Prostate gland (tissue), 2 donors: ENCODE data around the gene ITPRID2. TPM values are rescaled to one million over a fixed set of nuclear protein-coding genes. Genes with fewer than 3 reads are reported as not detected.

Experiments used
- DNase-seq: peaks from one replicate; pipeline ENCODE4 v3.0.0-alpha.2; 2019; ENCODE audit warnings: low spot score
- H3K27ac ChIP-seq, 2 donors: fragments of 200-600 bp; sonication (generic); 2 replicates each; pipeline ENCODE4 v1.5.1; 2017 to 2019
- H3K27me3 ChIP-seq: fragments of 200-600 bp; sonication (generic); replicated peaks from 2 replicates; pipeline ENCODE4 v1.5.1; 2019; ENCODE audit not compliant: insufficient read depth
- H3K36me3 ChIP-seq, 2 donors: fragments of 200-600 bp; sonication (generic); 1 replicate in 1 of 2; 2 replicates in 1 of 2; pipeline versions ENCODE4 v1.5.1 to v1.8.1; 2017 to 2019
- H3K4me1 ChIP-seq: fragments of 200-600 bp; sonication (generic); replicated peaks from 2 replicates; pipeline ENCODE4 v1.5.1; 2019
- H3K4me3 ChIP-seq, 2 donors: fragments of 200-600 bp; sonication (generic); 2 replicates each; pipeline ENCODE4 v1.5.1; 2017 to 2019
- H3K9me3 ChIP-seq: fragments of 200-600 bp; sonication (generic); 2 replicates; pipeline ENCODE4 v1.5.1; 2017
- POLR2A ChIP-seq: fragments of 450-650 bp; IDR thresholded peaks from one replicate; pipeline ENCODE4 v1.6.1; 2016; ENCODE audit warnings: antibody characterized with exemption, mild to moderate bottlenecking
- POLR2AphosphoS5 ChIP-seq: sonication (generic); formaldehyde crosslinking; IDR thresholded peaks from one replicate; pipeline ENCODE4 v1.6.1; 2017; ENCODE audit warnings: antibody characterized with exemption
- WGBS: methylation state at CpG from one replicate; pipeline ENCODE4 v1.1.5; 2018; 5-methylcytosine and 5-hydroxymethylcytosine counted together
- intact Hi-C: fragments of 100-400 bp; cut with DNase I; formaldehyde crosslinking; loops from one replicate; pipeline ENCODE4 v1.14.2; 2022
- total RNA-seq, 2 donors: library from RNA; depleted of rRNA; stranded (reverse); fragments of >200 nt; gene quantifications; one replicate each; pipeline ENCODE4 v1.1.0, GENCODE V29; 2016
- TF ChIP-seq, protein P1 (sequence below), 4 experiments: fragments of 200-600 bp in 2 of 4; fragments of 450-650 bp in 2 of 4; sonication (generic) in 2 of 4; IDR thresholded peaks; 1 replicate in 3 of 4; 2 replicates in 1 of 4; pipeline ENCODE4 v1.5.1; 2016 to 2019; ENCODE audit warnings: antibody characterized with exemption in 4 of 4, mild to moderate bottlenecking in 2 of 4, moderate library complexity in 2 of 4

Gene ITPRID2
- total RNA-seq, 2 donors from 2014 or later, result 78.9 to 159 TPM

DNA sequence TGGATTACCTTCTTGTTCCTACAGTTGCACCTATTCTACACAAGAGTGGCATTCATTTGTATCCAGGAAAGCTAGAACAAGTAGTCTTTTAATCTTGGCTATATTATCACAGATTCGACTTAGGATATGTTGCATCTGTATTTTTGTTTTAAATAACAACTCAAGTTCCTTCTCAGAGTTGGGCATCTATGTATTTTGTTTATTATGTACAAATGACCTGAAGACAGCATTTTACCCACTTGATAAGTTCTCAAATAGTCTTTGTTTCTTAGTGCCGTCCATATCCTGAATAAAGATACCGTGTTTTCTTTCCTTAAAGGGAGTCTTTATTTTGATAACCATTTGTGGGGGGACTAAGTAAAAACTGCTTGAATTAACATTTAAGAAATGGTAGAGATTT lies 2.9 kb downstream of the ITPRID2 start:
- no peaks in the 10 kb centered on the region for H3K27me3 ChIP-seq
- intact Hi-C loops, result loop anchor here (5.0 kb wide), 1 partner anchor 183 kb away; no protein-coding TSS in a partner anchor
- no peak overlapping the region for H3K4me3 ChIP-seq
- no peaks in the 10 kb centered on the region for H3K9me3 ChIP-seq
- H3K27ac ChIP-seq, result no peak overlapping the region
- TF ChIP-seq POLR2AphosphoS5 (no peak), POLR2A (no peak)
- TF ChIP-seq, protein P1, sequence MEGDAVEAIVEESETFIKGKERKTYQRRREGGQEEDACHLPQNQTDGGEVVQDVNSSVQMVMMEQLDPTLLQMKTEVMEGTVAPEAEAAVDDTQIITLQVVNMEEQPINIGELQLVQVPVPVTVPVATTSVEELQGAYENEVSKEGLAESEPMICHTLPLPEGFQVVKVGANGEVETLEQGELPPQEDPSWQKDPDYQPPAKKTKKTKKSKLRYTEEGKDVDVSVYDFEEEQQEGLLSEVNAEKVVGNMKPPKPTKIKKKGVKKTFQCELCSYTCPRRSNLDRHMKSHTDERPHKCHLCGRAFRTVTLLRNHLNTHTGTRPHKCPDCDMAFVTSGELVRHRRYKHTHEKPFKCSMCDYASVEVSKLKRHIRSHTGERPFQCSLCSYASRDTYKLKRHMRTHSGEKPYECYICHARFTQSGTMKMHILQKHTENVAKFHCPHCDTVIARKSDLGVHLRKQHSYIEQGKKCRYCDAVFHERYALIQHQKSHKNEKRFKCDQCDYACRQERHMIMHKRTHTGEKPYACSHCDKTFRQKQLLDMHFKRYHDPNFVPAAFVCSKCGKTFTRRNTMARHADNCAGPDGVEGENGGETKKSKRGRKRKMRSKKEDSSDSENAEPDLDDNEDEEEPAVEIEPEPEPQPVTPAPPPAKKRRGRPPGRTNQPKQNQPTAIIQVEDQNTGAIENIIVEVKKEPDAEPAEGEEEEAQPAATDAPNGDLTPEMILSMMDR (IDR thresholded peaks at IDR 0.05), result no peak
- H3K36me3 ChIP-seq, result no peaks in the 10 kb centered on the region
- 58% methylated on average over 3 of the region's 3 CpGs for WGBS
- no peak for DNase-seq
- H3K4me1 ChIP-seq, result no peaks in the 10 kb centered on the region

GRCh38 chr2:181895818-181896217 lies 4.3 kb downstream of the ITPRID2 start:
- peaks cover 0 to 1% of the 10 kb centered on the region in 2 donors for H3K36me3 ChIP-seq
- H3K27me3 ChIP-seq, result no peaks in the 10 kb centered on the region
- no peaks in the 10 kb centered on the region for H3K4me1 ChIP-seq
- intact Hi-C loops, result no loop called here
- WGBS, result 29% methylated on average over 1 of the region's 1 CpG
- DNase-seq, result no peak
- H3K27ac ChIP-seq, result no peak overlapping the region
- no peaks in the 10 kb centered on the region for H3K9me3 ChIP-seq
- no peak for TF ChIP-seq POLR2A
- TF ChIP-seq, protein P1 (IDR thresholded peaks at IDR 0.05), result no peak
- no peak for TF ChIP-seq POLR2AphosphoS5
- no peak overlapping the region for H3K4me3 ChIP-seq

DNA sequence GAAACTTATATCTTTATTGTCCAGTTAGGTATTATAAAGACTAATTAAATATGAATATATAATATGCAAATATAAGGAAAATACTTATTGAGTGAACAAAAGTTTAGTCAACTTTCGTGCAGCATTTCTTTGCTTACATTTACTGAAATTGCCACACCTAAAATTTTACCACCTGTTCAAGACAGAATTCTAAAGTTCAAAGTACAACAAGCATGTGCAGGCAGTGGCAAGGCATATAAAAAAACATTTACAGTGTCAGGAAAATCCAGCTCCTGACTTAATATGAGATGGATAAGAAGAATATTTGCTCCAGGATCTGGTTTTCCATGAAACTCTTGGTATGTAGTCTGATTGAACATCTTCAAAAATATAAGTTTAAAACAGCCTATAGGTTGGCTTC lies 4.8 kb downstream of the ITPRID2 start:
- TF ChIP-seq, protein P1 (IDR thresholded peaks at IDR 0.05), result no peak
- TF ChIP-seq POLR2AphosphoS5 (no peak), POLR2A (no peak)
- Histone ChIP-seq H3K4me3 (no peak overlapping the region), H3K27me3 (no peaks in the 10 kb centered on the region), H3K4me1 (no peaks in the 10 kb centered on the region), H3K9me3 (no peaks in the 10 kb centered on the region), H3K36me3 (peaks cover 0 to 4% of the 10 kb centered on the region in 2 donors), H3K27ac (no peak overlapping the region)
- no peak for DNase-seq
- WGBS, result 47% methylated on average over 1 of the region's 1 CpG
- intact Hi-C loops, result no loop called here

DNA sequence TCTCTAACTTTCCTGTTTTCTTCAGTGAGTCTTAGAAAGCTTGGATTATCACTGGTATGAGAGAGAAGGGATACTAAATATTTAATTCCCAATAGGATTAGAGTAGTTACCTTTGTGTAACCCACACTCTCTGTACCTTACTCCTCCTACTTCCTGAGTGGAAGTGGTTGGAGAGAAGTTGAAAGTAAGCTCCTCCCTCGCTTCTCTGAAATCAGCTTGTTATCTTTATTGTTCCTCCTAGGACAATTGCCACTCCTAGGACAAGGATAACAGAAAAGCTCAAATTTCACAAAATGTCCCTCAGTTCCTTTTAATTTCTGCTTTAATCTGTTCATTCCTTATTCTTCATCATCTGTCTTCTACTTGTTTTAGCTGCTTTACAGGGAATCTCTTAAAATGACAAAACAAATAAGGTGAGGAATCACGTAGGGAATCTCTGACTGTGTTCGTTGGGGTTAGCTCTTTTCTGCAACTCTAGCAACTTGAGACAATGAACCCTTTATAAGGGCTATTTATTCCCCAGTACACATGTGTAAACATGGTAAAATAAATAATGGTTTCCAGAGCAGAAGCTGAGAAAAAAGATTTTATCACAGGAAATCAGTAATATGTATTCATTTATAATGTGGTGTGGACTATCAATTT lies 8.6 kb downstream of the ITPRID2 start:
- WGBS, result 32% methylated on average over 3 of the region's 3 CpGs
- intact Hi-C loops, result no loop called here

More for the DNA sequence above, 8.6 kb downstream of the ITPRID2 start:
- no peak for DNase-seq
- no peaks in the 10 kb centered on the region for H3K27me3 ChIP-seq
- H3K4me3 ChIP-seq, result no peak overlapping the region
- H3K4me1 ChIP-seq, result peaks cover 4% of the 10 kb centered on the region
- H3K9me3 ChIP-seq, result no peaks in the 10 kb centered on the region
- no peak overlapping the region for H3K27ac ChIP-seq
- TF ChIP-seq POLR2A (no peak), POLR2AphosphoS5 (no peak)
- TF ChIP-seq, protein P1 (IDR thresholded peaks at IDR 0.05), result no peak
- H3K36me3 ChIP-seq, result peaks cover 0 to 4% of the 10 kb centered on the region in 2 donors
